Upper lobe of left lung (tissue), 6 donors: ENCODE measurements around the gene CASS4. TPM values are rescaled to one million over a fixed set of nuclear protein-coding genes. Genes with fewer than 3 reads are reported as not detected.

Source experiments
- ATAC-seq, 2 donors: fragments of 200-7000 bp; cut with Tn5 transposase; one replicate each; pipeline ENCODE4 v1.9.1; 2022; ENCODE audit warnings: mild to moderate bottlenecking in 2 of 2, moderate library complexity in 2 of 2; ENCODE audit not compliant: low FRiP score in 2 of 2
- DNase-seq, 2 donors: peaks; one replicate each; pipeline ENCODE4 v3.0.0-alpha.2; 2019 to 2020
- H3K27ac ChIP-seq, 4 donors: fragments of 200-600 bp; sonication (generic); one replicate each; pipeline ENCODE4 v1.5.1; 2016 to 2019
- H3K27me3 ChIP-seq, 4 donors: fragments of 200-600 bp; sonication (generic); one replicate each; pipeline ENCODE4 v1.5.1; 2017 to 2019
- H3K36me3 ChIP-seq, 4 donors: fragments of 200-600 bp; sonication (generic); one replicate each; pipeline ENCODE4 v1.5.1; 2016 to 2019
- H3K4me1 ChIP-seq, 4 donors: fragments of 200-600 bp; sonication (generic); one replicate each; pipeline ENCODE4 v1.5.1; 2018 to 2019
- H3K4me3 ChIP-seq, 4 donors: fragments of 200-600 bp; sonication (generic); one replicate each; pipeline ENCODE4 v1.5.1; 2017 to 2019; ENCODE audit warnings: mild to moderate bottlenecking in 2 of 4, moderate library complexity in 1 of 4
- H3K9me3 ChIP-seq, 4 donors: fragments of 200-600 bp; sonication (generic); one replicate each; pipeline ENCODE4 v1.5.1; 2018 to 2019
- CTCF ChIP-seq, 6 experiments: fragments of 450-650 bp in 4 of 6; fragments of 200-600 bp in 2 of 6; sonication (generic) in 2 of 6; IDR thresholded peaks; one replicate each; pipeline ENCODE4 v1.5.1; 2016 to 2019; ENCODE audit warnings: antibody characterized with exemption in 6 of 6
- EP300 ChIP-seq, 4 donors: sonication (generic); formaldehyde crosslinking; IDR thresholded peaks; one replicate each; pipeline ENCODE4 v1.5.1; 2017; ENCODE audit warnings: antibody characterized with exemption in 4 of 4, control low read depth in 2 of 4
- POLR2A ChIP-seq, 4 donors: fragments of 450-650 bp; IDR thresholded peaks; one replicate each; pipeline ENCODE4 v1.5.1; 2016 to 2017; ENCODE audit warnings: antibody characterized with exemption in 4 of 4, mild to moderate bottlenecking in 2 of 4
- POLR2AphosphoS5 ChIP-seq, 2 donors: sonication (generic); formaldehyde crosslinking; IDR thresholded peaks; one replicate each; pipeline ENCODE4 v1.5.1; 2017; ENCODE audit warnings: antibody characterized with exemption in 2 of 2
- WGBS, 2 donors: methylation state at CpG; one replicate each; pipeline ENCODE4 v1.1.5; 2017 to 2018; 5-methylcytosine and 5-hydroxymethylcytosine counted together
- total RNA-seq, 6 donors: library from RNA; depleted of rRNA in 4 of 6; stranded (reverse); fragments of >200 nt in 4 of 6; gene quantifications; one replicate each; pipeline versions ENCODE4 v1.1.0 to v1.2.1, GENCODE V29; 2016 to 2021
- donor health status: DM: no; HTN: no; CAD: no; lungs with moderate emphysema.
- donor health status: DM: no; HTN: yes; CAD: no; lungs with severe emphysema.

Gene CASS4
- total RNA-seq, 6 donors from 2014 or later = 13.4 to 31.4 (median 19.5) TPM

- Histone ChIP-seq H3K27ac (peak overlapping the region in 1 of 4 donors; percentile 54), H3K27me3 (no peaks in the 10 kb centered on the region), H3K4me3 (no peak overlapping the region), H3K9me3 (no peaks in the 10 kb centered on the region), H3K36me3 (no peaks in the 10 kb centered on the region), H3K4me1 (peaks cover 24 to 39% (median 27%) of the 10 kb centered on the region in 4 donors)
- 61 to 71% methylated on average over 1 of the region's 1 CpG for WGBS, 2 donors
- no peak for ATAC-seq
- no peak for TF ChIP-seq CTCF (IDR thresholded peaks at IDR 0.05)
- TF ChIP-seq POLR2AphosphoS5 (IDR thresholded peaks at IDR 0.05) = no peak
- no peak for TF ChIP-seq EP300 (IDR thresholded peaks at IDR 0.05)
- TF ChIP-seq POLR2A (IDR thresholded peaks at IDR 0.05) = no peak
- no peak for DNase-seq
These were observed 18.9 kb downstream of the CASS4 start for GRCh38 chr20:56430957-56431356.

GRCh38 chr20:56431471-56431870 lies 19.4 kb downstream of the CASS4 start:
- ATAC-seq (no peak), DNase-seq (no peak)
- 81 to 88% methylated on average over 3 of the region's 3 CpGs for WGBS, 2 donors
- Histone ChIP-seq H3K27ac (peak overlapping the region in 1 of 4 donors; percentile 54), H3K36me3 (no peaks in the 10 kb centered on the region), H3K27me3 (no peaks in the 10 kb centered on the region), H3K4me1 (peaks cover 24 to 39% (median 25%) of the 10 kb centered on the region in 4 donors), H3K4me3 (no peak overlapping the region), H3K9me3 (no peaks in the 10 kb centered on the region)
- TF ChIP-seq CTCF (IDR thresholded peaks at IDR 0.05) (no peak), POLR2A (IDR thresholded peaks at IDR 0.05) (no peak), POLR2AphosphoS5 (IDR thresholded peaks at IDR 0.05) (no peak), EP300 (IDR thresholded peaks at IDR 0.05) (no peak)

- DNase-seq (peak in 1 of 2 donors; percentile 8), ATAC-seq (peak in 1 of 2 donors; percentile 28)
- Histone ChIP-seq H3K27ac (peak overlapping the region; percentile 40 to 78 (median 50)), H3K4me1 (peaks cover 21 to 29% (median 23%) of the 10 kb centered on the region in 4 donors), H3K27me3 (no peaks in the 10 kb centered on the region), H3K36me3 (peaks cover 0 to 5% (median 0%) of the 10 kb centered on the region in 4 donors), H3K9me3 (no peaks in the 10 kb centered on the region), H3K4me3 (no peak overlapping the region)
- TF ChIP-seq POLR2A (IDR thresholded peaks at IDR 0.05) (no peak), CTCF (IDR thresholded peaks at IDR 0.05) (no peak), POLR2AphosphoS5 (IDR thresholded peaks at IDR 0.05) (no peak), EP300 (IDR thresholded peaks at IDR 0.05) (no peak)
- WGBS, 2 donors = 46 to 49% methylated on average over 3 of the region's 3 CpGs
These were observed 21.3 kb downstream of the CASS4 start for GRCh38 chr20:56433221-56433879.

GRCh38 chr20:56433880-56434255 lies 21.8 kb downstream of the CASS4 start:
- Histone ChIP-seq H3K36me3 (peaks cover 0 to 5% (median 0%) of the 10 kb centered on the region in 4 donors), H3K4me3 (no peak overlapping the region), H3K27me3 (no peaks in the 10 kb centered on the region), H3K9me3 (no peaks in the 10 kb centered on the region), H3K27ac (peak overlapping the region in 1 of 4 donors; percentile 58), H3K4me1 (peaks cover 16 to 24% (median 20%) of the 10 kb centered on the region in 4 donors)
- WGBS, 2 donors = 32 to 40% methylated on average over 5 to 6 of the region's 6 CpGs
- DNase-seq = peak in 1 of 2 donors; percentile 18
- peak in 1 of 2 donors; percentile 41 for ATAC-seq
- no peak for TF ChIP-seq POLR2A (IDR thresholded peaks at IDR 0.05)
- TF ChIP-seq EP300 (IDR thresholded peaks at IDR 0.05) = peak in 1 of 4 donors; percentile 16
- peak; percentile 25 to 51 for TF ChIP-seq POLR2AphosphoS5 (IDR thresholded peaks at IDR 0.05)

- H3K9me3 ChIP-seq = no peaks in the 10 kb centered on the region
- H3K4me3 ChIP-seq = no peak overlapping the region
- no peak for TF ChIP-seq CTCF (IDR thresholded peaks at IDR 0.05)
- no peak for TF ChIP-seq POLR2A (IDR thresholded peaks at IDR 0.05)
- TF ChIP-seq POLR2AphosphoS5 (IDR thresholded peaks at IDR 0.05) = no peak
- no peak for TF ChIP-seq EP300 (IDR thresholded peaks at IDR 0.05)
- peaks cover 0 to 27% (median 6%) of the 10 kb centered on the region in 4 donors for H3K4me1 ChIP-seq
- WGBS, 2 donors = 74 to 77% methylated on average over 11 to 20 of the region's 20 CpGs
- no peaks in the 10 kb centered on the region for H3K27me3 ChIP-seq
- DNase-seq = no peak
- H3K27ac ChIP-seq = peak overlapping the region in 3 of 4 donors; percentile 52 to 56 (median 54)
- ATAC-seq = no peak
- H3K36me3 ChIP-seq = peaks cover 0 to 5% (median 0%) of the 10 kb centered on the region in 4 donors
These were observed 25.3 kb downstream of the CASS4 start for GRCh38 chr20:56437196-56437960.
